Articular chondrocyte of knee joint (primary cell): ENCODE results near the gene CCNB3. TPM values are rescaled to one million over a fixed set of nuclear protein-coding genes. Genes with fewer than 3 reads are reported as not detected.

Experiments used
- small RNA-seq: library from RNA; depleted of rRNA; stranded (forward); fragments of <200 nt; gene quantifications from one replicate; pipeline ENCODE3, GENCODE V24; 2012
- total RNA-seq: library from RNA; depleted of rRNA; stranded (reverse); fragments of >200 nt; gene quantifications from 2 replicates; pipeline ENCODE4 v1.2.3, GENCODE V29; 2012

CCNB3 gene
- 0.32 and 2.0 TPM in 2 replicates for total RNA-seq

GRCh38 chrX:50204364-50204899, at the start of gene CCNB3:
CCNB3 (plus strand) TSS chrX:50204765; CDS start chrX:50285164, 80,399 bp downstream.

DNA sequence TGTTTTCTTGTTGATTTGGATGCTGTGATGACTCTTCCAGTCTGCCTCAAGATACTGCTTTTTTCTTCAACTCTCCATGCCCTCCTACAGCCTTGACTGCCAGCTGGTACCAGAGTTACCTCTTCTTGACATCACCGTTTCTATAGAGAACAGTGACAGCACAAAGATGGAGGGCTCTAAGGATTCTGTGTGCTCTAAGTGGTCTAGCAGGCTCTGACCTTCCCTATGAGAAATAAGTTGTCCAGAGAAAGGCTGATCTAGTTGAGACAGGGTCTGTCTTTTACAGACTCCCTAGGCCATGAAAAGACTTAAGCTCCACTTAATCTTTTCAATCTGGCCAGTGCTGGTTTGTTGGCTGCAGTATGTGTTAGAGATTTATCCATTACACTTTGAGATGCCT, 3.7 kb upstream of the CCNB3 start, which contains the start of gene AKAP4:
Gene AKAP4, minus strand, starts transcription at position 101 of the 400 bp plus-strand sequence. CDS start 118 bp downstream, outside the sequence.

Small RNAs within 50 kb of the gene (small RNA-seq; reads per million reads assigned to genes)
- not detected for gene PYY3
- not detected for gene RF00019

Other genes starting within 250 kb of the CCNB3 start
- gene AKAP4, start 3.8 kb upstream of the CCNB3 start, total RNA-seq = not detected in 2 replicates